NK-92 treated with Interleukin-12 subunit alpha and Interleukin-12 subunit beta, amount 100 ng/mL, for 24 hours (cell line): ENCODE data around the gene ARHGAP21.

Source experiments
- DNase-seq: peaks from one replicate; lab custom pipeline; 2025; lab: John Stamatoyannopoulos, UW

Gene ARHGAP21

GRCh38 chr10:24722676-24723385 is 856 bp downstream of the ARHGAP21 start:
- DNase-seq = peak; percentile 9

- DNase-seq = no peak
Measured at GRCh38 chr10:24722131-24722675, 1.5 kb downstream of the ARHGAP21 start.

- no peak for DNase-seq
Measured at GRCh38 chr10:24721229-24722106, 2.2 kb downstream of the ARHGAP21 start.

- DNase-seq = no peak
Measured at GRCh38 chr10:24720096-24720495, 3.6 kb downstream of the ARHGAP21 start.

- no peak for DNase-seq
Measured at GRCh38 chr10:24718031-24718855, 5.4 kb downstream of the ARHGAP21 start.

GRCh38 chr10:24716295-24716694 is 7.4 kb downstream of the ARHGAP21 start:
- DNase-seq = no peak

GRCh38 chr10:24715246-24715769 is 8.4 kb downstream of the ARHGAP21 start:
- no peak for DNase-seq

GRCh38 chr10:24713086-24713485 is 10.6 kb downstream of the ARHGAP21 start:
- no peak for DNase-seq

GRCh38 chr10:24711465-24711864 is 12.2 kb downstream of the ARHGAP21 start:
- no peak for DNase-seq

GRCh38 chr10:24708081-24708480 is 15.6 kb downstream of the ARHGAP21 start:
- DNase-seq = no peak

GRCh38 chr10:24707445-24707844 is 16.2 kb downstream of the ARHGAP21 start:
- DNase-seq = no peak

GRCh38 chr10:24706479-24707118 is 17.1 kb downstream of the ARHGAP21 start:
- DNase-seq = peak; percentile 6

GRCh38 chr10:24703700-24704099 is 20.0 kb downstream of the ARHGAP21 start:
- no peak for DNase-seq

- no peak for DNase-seq
Measured at GRCh38 chr10:24701447-24701846, 22.2 kb downstream of the ARHGAP21 start.

GRCh38 chr10:24700948-24701347 is 22.7 kb downstream of the ARHGAP21 start:
- no peak for DNase-seq

GRCh38 chr10:24698270-24698669 is 25.4 kb downstream of the ARHGAP21 start:
- no peak for DNase-seq

- no peak for DNase-seq
Measured at GRCh38 chr10:24697080-24697479, 26.6 kb downstream of the ARHGAP21 start.

- DNase-seq = no peak
Measured at GRCh38 chr10:24695452-24695851, 28.2 kb downstream of the ARHGAP21 start.

- DNase-seq = no peak
Measured at GRCh38 chr10:24694086-24694485, 29.6 kb downstream of the ARHGAP21 start.

- DNase-seq = no peak
Measured at GRCh38 chr10:24690961-24691512, 32.6 kb downstream of the ARHGAP21 start.

GRCh38 chr10:24685958-24686540 is 37.6 kb downstream of the ARHGAP21 start:
- DNase-seq = no peak
